DMS114 treated with DMSO at 0.1 percent for 48 hours (cell line): ENCODE results near the gene COX6A1.
A peak's percentile ranks its signal among the peaks of the same experiment; 100 is the strongest.
"Not testable (repeated sequence)": the region's sequence is repeated elsewhere in the genome, so short reads cannot be mapped to it uniquely, and the experiment has no call there.

Experiments
- DNase-seq: peaks from one replicate; lab custom pipeline; 2025; ENCODE audit not compliant: unreplicated experiment; lab: John Stamatoyannopoulos, UW

The COX6A1 gene

GRCh38 chr12:120425797-120426196 lies 12.1 kb upstream of the COX6A1 start:
- DNase-seq, result no peak

- DNase-seq, result no peak
These were observed 9.2 kb upstream of the COX6A1 start for GRCh38 chr12:120428597-120429229.

DNA sequence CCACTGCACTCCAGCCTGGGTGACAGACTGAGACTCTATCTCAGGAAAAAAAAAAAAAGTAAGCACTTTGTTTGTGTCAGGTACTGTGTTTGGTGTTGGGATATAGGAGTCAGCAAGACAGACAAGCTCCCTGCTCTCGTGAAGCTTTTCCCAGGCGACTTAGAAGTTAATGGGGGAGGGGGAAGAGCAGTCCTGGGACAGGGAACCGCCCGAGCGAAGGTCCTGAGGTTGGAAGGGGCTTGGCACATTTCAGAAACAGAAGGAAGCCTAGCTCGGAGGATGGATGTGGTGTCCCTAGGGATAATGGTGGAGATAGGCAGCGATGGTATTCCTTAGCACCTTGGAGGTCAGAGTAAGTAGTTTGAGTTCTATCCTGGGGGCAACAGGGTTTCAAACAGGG lies 8.5 kb upstream of the COX6A1 start:
- DNase-seq, result no peak

DNA sequence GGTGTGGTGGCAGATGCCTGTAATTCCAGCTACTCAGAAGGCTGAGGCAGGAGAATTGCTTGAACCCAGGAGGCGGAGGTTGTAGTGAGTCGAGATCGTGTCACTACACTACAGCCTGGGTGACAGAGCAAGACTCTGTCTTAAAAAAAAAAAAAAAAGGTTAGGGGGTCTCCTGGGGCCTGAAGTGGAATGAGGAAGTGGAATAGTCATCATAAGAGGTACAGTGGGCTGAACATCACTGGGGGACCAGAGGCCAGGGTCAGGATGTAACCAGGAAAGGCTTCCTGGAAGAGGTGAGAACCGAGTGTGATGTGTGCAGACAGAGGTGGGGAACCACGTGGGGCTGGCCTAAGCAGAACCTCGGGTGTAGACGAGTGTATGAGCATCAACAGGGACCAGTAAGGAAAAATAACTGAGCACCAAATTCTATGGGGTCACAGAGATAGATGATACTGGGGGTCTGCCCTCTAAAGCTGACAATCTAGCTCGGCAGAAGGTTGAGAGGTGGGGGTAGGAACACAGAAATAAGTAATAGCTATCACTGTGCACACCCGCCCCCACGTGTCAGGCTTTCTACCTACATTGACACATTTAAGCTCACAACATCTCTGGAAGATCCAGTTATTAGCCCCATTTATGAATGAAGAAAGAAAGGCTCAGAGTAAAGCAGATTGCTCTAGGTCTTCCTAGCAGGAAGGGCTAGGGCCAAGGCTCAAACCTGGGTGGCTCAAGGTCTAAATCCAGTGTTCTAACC lies 5.0 kb upstream of the COX6A1 start:
- DNase-seq, result no peak

- DNase-seq, result no peak
These were observed 734 bp downstream of the COX6A1 start for GRCh38 chr12:120438495-120439198.

GRCh38 chr12:120439646-120440247 lies 1.8 kb downstream of the COX6A1 start:
- DNase-seq, result peak; percentile 64

- no peak for DNase-seq
These were observed 6.8 kb downstream of the COX6A1 start for GRCh38 chr12:120444676-120445075.

DNA sequence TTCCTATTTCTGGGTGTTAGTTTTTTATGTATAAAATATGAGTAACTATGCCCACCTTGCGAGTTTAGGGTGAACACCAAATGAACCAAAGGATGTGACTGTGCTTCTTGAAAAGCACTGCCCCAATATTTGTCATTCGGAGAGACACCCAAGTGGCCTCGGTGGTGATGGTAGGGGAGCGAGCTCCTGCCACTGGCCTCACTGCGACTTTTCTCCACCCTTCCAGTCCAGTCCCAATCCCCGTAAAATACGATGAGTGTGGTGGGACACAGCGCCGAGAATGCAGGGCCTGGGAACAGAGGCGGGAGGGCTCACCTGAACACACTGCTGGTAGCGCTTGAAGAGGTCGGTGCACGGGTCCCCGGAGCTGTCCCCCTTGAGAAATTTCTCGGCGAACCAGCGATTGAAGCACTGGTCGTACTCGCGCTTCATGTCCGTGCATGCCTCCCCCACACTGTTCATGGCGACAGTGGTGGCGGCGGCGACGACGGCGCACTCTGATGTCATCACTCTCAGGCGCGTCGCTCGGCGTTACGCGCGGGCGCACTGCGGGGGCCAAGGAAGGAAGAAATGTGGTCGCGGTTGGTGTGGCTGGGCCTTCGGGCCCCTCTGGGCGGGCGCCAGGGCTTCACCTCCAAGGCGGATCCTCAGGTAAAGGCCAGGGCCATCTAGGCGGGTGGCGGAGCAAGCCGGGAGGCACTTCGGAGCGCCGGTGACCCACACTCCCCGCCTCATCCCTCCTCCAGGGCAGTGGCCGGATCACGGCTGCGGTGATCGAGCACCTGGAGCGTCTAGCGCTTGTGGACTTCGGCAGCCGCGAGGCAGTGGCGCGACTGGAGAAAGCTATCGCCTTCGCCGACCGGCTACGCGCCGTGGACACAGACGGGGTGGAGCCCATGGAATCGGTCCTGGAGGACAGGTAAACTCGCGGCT lies 8.3 kb downstream of the COX6A1 start, which contains the start of the genes GATC and TRIAP1:
TSS of gene GATC (plus strand) at position 534 of the 933 bp plus-strand sequence. CDS start at position 571, 37 bp downstream.
TSS of gene TRIAP1 (minus strand) at position 474 of the 933 bp plus-strand sequence. CDS start at position 462, 12 bp downstream.
- peak; percentile 59 for DNase-seq

DNA sequence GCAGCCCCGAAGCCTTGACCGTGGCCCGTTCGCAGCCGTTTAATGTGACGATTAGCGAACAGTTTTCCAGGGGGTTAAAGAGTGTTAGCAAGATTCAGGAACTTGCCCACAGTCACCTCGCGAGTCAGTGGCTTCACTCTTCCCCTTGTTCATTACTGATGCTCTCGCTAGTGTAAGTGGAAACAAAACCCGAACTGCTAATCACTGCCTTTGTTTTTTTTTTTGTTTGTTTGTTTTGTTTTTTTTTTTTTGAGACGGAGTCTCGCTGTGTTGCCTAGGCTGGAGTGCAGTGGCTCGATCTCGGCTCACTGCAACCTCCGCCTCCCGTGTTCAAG lies 8.9 kb downstream of the COX6A1 start:
- DNase-seq, result not testable (repeated sequence)

DNA sequence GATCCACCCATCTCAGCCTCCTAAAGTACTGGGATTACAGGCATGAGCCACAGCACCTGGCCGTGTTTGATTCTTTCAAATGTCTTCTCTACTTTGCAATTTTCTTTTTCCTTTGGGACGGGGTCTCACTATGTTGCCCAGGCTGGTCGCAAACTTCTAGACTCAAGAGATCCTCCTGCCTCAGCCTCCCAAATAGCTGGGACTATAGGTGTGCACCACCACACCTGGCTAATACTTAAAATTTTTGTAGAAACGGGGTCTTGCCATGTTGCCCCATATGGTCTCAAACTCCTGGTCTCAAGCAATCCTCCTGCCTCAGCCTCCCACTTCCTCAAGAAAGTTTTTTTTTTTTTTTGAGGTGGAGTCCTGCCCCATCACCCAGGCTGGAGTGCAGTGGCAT lies 10.1 kb downstream of the COX6A1 start:
- DNase-seq, result no peak

GRCh38 chr12:120452524-120452923 lies 14.6 kb downstream of the COX6A1 start:
- not testable (repeated sequence) for DNase-seq

- no peak for DNase-seq
These were observed 15.3 kb downstream of the COX6A1 start for GRCh38 chr12:120453060-120453750.

DNA sequence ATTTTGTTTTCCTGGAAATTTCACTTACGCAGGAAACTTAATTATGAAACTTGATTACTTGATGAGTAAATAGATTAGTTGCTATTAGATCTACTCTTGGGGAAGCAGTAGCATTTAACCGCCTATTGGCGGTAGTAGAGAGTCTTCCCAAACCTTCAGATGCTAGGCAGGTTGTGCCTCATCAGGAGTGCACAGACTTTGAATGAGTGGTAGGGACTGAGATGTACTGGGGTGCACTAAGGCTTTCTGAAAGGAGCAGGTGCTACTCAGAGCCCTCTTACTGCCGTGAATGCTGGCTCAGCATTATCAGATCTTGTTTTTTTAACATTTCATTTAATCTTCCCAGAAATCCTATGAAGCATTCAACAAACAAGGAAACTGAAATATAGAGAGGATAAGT lies 16.1 kb downstream of the COX6A1 start:
- DNase-seq, result no peak

GRCh38 chr12:120455302-120455701 lies 17.4 kb downstream of the COX6A1 start:
- no peak for DNase-seq

- no peak for DNase-seq
These were observed 19.2 kb downstream of the COX6A1 start for GRCh38 chr12:120457133-120457532.

- DNase-seq, result no peak
These were observed 22.2 kb downstream of the COX6A1 start for GRCh38 chr12:120460157-120460556.

DNA sequence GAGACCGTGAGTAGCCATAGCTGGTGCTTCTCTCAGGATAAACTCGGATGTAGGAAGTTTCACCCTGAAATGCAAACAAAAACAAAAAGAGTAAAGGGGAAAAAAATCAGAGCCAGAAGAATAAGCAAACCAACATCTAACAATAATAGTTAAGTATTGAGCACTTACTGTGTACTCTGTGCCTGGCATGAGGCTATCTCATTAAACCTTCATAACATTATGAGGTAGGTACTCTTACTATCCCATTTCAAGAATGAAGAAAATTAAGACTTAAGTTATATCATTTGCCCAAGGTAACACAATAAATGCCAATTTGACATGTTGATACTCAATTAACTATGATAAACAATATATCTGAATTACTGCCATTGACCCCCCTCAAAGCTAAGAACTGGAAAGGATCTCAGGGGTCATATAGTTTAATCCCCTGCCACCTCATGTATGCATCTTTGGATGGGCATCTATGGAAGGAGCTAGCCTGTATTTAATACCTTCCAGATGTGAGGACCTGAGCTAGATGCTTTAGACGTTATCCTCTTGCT lies 24.3 kb downstream of the COX6A1 start:
- DNase-seq, result no peak

DNA sequence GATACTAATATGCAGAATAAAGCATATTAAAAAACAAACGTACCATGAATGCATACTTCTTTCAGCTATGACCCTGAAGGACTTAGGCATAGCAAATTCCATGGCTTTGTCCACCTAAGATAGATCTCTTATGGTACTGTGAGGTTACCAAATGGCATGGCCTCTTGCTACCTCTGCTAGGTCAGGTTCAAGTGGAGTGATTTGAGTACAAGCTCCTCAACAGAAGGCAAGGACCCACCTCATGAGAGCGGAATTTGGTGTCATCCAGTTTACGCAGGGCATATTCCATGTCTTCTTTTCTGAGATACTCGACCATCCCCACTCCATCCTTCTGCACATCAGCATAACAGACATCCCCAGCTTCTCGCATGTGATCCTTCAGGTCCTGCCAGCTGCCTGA lies 25.8 kb downstream of the COX6A1 start:
- DNase-seq, result no peak

- DNase-seq, result no peak
These were observed 27.8 kb downstream of the COX6A1 start for GRCh38 chr12:120465756-120466155.
